GM18867 (cell line): ENCODE data around the gene TENM4.
"Not testable (repeated sequence)": the region's sequence is repeated elsewhere in the genome, so short reads cannot be mapped to it uniquely, and the experiment has no call there.

Experiments used
- ATAC-seq: cut with Tn5 transposase; IDR thresholded peaks from one replicate; pipeline ENCODE4 v1.9.1; 2021; ENCODE audit warnings: mild to moderate bottlenecking, moderate library complexity; ENCODE audit not compliant: unreplicated experiment

TENM4 gene

DNA sequence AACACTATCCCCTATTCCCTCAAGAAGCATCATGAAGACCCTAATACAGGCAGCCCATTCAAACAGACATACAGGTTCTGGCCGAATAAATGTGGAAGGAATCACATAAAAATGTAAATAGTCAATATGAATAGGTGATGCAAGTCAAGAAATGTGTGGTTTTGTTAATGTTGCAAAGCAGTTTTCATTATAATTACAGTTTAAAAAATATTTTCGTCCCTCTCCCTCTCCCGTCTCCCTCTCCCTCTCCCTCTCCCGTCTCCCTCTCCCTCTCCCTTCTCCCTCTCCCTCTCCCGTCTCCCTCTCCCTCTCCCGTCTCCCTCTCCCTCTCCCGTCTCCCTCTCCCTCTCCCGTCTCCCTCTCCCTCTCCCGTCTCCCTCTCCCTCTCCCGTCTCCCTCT lies 250.3 kb downstream of the TENM4 start:
- not testable (repeated sequence) for ATAC-seq

DNA sequence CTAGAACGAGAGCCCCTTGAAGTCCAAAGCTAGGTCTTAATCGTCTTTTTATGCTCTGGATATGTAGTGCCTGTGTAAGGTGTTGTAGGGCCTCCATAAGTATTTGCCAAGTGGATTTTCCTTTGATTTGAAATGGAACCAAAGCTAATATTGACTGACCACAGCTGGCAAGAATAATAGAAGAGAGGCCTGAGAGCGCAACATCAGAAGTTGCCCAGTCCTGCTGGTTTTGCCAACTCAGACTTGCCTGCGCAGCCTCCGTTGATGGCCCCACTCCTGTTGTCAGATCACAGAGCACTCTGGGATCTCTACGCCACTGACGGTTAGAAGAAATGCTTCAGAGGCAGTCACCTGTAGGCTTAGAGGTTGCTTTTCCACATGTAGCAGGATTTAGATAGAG lies 251.2 kb downstream of the TENM4 start:
- ATAC-seq: no peak

GRCh38 chr11:79189055-79189454 lies 251.8 kb downstream of the TENM4 start:
- ATAC-seq: no peak

GRCh38 chr11:79186669-79187068 lies 254.2 kb downstream of the TENM4 start:
- no peak for ATAC-seq

DNA sequence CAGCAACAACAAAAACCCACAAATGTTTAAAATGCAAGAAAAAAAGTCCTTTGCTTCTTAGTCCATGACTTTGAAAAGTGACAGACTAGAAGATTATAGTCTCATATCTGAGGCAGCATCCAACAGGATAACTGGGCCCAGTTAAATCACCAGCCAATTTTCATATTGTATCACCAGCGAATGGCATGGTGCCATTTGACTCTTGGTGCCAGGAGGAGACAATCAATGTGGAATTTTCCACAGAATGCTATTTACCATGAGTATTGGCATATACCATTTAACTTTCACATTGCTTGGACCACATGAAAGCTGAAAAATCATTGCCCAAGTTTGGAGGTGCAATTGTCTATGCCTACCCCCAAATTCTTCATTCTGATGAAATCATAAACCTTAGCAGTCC lies 255.5 kb downstream of the TENM4 start:
- no peak for ATAC-seq

GRCh38 chr11:79184285-79184684 lies 256.5 kb downstream of the TENM4 start:
- ATAC-seq: no peak

GRCh38 chr11:79182794-79183193 lies 258.0 kb downstream of the TENM4 start:
- no peak for ATAC-seq

DNA sequence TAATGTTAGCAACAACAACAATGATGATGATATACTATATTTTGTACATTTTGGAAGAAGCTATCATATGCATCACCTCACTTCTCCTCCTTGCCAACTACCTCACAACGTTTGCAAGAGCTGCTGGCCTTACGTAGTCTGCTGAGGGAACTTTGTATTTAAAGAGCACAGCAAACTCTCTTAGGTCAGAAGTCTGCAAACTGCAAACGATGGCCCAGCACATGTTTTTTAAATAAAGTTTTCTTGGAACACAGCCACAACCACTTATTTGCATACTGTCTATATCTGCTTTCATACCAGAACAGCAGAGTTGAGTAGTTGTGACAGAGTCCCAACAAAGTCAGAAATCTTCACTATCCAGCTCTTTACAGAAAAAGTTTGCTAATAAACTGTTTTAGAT lies 261.7 kb downstream of the TENM4 start:
- ATAC-seq: no peak

GRCh38 chr11:79174045-79175008 lies 266.5 kb downstream of the TENM4 start:
- ATAC-seq: no peak

- ATAC-seq: no peak
Measured at GRCh38 chr11:79173615-79174014, 267.2 kb downstream of the TENM4 start.

DNA sequence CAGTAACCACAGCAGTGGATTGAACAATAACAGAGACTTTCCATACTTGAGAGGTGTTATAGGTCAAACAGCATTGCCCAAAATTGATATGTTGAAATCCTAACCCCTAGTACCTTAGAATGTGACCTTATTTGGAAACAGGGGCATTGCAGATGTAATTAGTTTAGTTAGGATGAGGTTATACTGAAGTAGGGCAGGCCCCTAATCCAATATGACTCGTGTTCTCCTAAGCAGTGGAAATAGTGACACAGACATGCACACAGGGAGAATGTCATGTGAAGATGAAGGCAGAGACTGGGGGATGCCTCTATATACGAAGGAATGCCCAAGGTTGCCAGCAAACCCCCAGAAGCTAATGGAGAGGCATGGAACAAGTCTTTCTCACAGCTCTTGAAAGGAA lies 270.5 kb downstream of the TENM4 start:
- ATAC-seq: no peak

- ATAC-seq: no peak
Measured at GRCh38 chr11:79168530-79169110, 272.2 kb downstream of the TENM4 start.

DNA sequence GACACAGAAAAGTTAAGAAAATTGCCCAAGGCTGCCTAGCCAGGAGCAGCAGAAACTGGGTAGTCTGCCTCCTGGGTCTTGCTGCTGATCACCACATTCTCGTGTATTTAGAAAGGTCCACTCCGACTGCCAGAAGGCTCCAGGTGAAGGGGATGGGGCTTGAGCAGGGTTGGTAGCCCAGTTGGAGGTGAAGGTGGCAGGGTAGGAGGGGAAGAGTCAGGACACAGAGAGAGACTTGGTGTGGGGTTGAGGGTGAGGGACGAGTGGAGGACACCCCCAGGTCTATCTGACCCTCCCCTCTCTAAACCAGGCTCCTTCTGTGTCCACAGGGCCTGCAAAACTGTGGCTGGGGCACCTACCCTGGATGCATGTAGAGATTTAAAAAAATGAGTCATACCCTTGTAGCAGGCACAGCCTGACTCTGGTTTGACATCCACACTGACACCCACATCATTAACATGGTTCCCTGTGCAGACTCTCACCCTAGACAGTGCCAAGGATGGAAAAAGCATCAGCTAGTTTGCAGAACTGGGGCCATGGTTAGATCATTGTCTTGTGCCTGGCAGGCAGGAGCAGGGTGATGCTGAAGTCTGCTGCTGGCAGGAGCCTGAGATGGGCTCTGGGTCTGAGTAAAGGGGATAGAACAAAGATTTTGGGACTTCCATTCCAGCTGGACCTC lies 273.2 kb downstream of the TENM4 start:
- ATAC-seq: no peak

DNA sequence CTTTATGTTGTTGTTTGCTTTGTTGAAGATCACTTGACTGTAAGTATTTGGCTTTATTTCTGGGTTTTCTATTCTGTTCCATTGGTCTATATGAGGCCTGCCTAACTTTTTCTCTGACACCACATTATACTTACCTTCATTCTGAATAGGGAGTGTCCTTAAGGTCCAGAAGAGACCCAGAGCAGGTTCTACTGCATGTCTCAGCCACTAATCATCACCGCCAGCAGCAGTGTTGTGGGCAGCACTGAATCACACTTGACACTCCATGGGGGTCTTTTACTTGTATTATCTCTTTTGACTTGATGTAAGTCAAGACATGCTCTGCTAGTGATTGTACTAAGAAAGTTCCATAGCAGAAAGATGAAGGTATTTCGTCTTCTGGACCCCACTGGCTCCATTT lies 274.9 kb downstream of the TENM4 start:
- ATAC-seq: no peak

GRCh38 chr11:79160791-79161403 lies 279.9 kb downstream of the TENM4 start:
- ATAC-seq: no peak

DNA sequence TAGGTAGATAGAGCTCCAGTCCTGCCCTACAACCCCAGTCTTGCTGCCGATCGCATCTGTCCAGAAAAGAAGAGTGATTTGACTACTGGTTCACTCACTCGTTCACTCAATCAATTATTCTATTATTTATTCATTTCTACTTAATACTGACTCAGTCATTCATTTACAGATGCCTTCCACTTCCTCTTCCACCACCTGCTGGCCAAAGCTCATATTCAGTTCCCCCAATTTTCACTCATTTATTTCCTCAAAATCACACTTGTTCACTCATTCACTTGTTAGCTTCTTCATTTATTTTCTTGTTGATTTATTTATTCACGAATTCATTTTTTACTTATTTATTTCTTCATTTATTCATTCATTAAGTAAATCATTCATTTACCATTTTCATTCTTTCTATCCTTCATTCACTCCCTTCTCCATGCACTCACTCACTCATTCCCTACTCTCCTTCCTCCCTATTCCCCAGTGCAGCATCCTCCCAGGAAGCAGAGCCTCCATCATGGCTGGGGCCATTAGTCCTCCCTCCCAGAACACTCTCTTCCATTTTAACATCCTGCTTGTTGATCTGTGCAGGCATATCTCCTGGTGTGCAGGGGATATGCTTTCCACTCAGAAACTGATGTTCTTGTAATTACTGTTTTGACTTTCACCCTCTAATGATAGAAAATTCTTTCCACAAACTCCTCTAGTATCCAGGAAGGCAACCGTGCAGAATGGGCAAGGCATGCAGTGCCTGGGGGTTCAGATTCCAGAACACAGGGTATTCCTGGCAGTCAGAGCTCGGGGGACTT lies 281.0 kb downstream of the TENM4 start:
- no peak for ATAC-seq

- no peak for ATAC-seq
Measured at GRCh38 chr11:79157738-79158137, 283.1 kb downstream of the TENM4 start.

DNA sequence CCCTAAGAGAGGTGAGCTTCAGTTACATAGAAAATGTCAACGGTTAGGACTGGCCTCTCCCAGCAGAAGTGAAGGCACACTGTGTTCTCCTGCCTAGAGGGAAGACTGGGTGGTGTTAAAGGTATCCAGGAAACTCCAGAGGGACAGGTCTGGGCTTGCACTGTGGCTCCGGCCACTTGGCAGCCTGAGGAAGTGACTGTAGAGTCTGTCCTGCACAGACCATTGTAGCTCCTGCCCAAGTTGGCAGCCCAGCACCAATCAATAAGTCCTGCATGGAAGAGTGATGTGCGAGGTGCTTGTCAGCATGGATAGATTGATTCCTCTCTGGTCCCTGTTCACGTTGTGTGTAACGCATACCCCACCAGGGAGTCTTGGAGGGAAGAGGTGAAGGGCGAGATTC lies 284.8 kb downstream of the TENM4 start:
- ATAC-seq: no peak

DNA sequence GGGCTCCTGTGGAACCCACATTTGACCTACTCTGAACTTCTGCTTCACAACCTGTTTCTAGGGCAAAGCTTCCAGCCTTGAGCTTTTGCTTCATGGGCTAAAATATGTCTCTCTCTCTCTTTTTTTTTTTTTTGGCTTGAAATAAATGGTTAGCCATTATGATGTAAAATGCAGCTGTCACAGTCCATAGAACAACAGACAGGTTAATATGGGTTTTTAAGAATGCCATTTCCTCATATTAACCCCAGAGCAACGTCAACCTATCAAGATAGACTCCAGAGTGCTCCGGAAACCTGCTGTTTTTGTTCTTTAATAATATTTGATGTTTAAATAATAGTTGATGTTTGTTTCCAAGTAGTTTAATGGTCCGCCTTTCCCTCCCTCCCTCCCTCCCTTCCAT lies 285.6 kb downstream of the TENM4 start:
- no peak for ATAC-seq

DNA sequence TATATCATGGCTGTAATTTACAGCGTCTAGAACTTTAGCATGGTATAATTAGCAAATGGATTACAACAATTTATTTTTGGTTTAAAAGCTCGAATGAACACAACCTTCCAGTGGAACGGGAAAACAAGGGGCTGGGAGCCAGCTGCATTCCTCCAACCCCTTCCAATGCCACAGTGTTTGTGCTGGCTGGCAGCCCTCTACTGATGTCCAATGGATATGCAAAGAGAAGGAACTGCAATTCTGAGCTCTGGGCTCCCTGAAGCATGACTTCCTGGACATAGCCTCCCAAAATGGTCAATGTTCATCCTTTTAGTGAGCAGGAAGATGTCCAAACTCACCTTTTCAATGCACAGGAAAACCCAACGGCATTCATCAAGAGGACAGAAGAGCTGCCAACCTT lies 288.3 kb downstream of the TENM4 start:
- no peak for ATAC-seq

DNA sequence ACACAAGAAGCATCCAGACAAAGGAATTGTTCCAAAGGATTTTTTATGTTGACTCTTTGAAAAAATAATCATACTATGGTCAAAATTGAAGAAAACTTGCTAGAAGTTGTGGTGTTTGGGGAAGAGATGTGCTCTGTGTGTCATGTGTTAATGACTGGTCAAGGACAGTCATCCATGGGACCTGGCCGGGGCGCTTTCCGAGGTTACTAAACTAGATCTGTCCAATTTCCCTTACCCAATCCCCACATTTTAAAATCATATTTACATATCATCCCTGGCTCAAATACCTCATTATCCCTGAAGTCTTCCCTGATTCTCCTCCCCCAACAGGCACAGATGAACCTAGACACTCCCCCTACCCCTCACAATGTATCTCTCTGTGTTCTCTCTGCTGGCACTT lies 289.4 kb downstream of the TENM4 start:
- ATAC-seq: no peak
